ENCODE measurements around the gene TRAK2. TPM values are rescaled to one million over a fixed set of nuclear protein-coding genes. Genes with fewer than 3 reads are reported as not detected.

The TRAK2 gene
- total and polyA plus RNA-seq, 2 of the 8 experiments (the other 6 are each of a cell fraction or from before 2014, with no cell fraction given): 4.5 to 15.7 TPM

DNA sequence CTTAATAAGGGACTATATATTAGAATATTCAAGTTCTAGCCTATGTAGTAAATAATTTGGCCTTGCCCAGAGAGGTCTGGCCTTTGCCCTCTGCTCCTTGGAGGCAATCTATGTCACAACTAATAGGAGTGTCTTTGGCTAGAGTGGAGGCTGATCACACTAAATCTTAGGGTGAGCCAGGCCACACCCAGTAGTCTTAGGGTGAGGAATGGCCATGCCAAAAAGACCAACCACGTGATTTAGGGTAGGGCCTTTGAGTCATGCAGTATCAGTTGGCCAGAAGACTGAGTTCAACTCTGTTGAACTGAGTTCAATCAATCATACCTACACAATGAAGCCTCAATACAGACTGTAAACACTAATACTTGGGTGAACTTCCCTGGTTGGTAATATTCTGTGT, 68.1 kb downstream of the TRAK2 start:
- H3K18ac ChIP-seq (ENCODE audit: extremely low read depth, low read length): no peak overlapping the region
- H2BK120ac ChIP-seq (replicated peaks; ENCODE audit: low read depth, low read length): no peak overlapping the region
- H4K20me1 ChIP-seq (replicated peaks in 1 of 2; ENCODE audit: control insufficient read depth in 1 of 2, insufficient read depth in 2 of 2, low read length in 2 of 2): no peaks in the 10 kb centered on the region
- H3K23ac ChIP-seq (ENCODE audit: insufficient read length): no peak overlapping the region
- H4K5ac ChIP-seq (ENCODE audit: insufficient read length, low read depth, low read length): no peak overlapping the region
- no peak overlapping the region for H3K4ac ChIP-seq (replicated peaks; ENCODE audit: insufficient read length, low read depth, low read length)
- no peak overlapping the region for H2AK5ac ChIP-seq (ENCODE audit: low read depth, low read length)
- peaks cover 4 to 16% (median 13%) of the 10 kb centered on the region in 4 experiments; a peak in 4 of 8 replicates for H3K36me3 ChIP-seq (ENCODE audit: control insufficient read depth in 2 of 4, insufficient read depth in 4 of 4, low read length in 3 of 4)
- H3K4me1 ChIP-seq (replicated peaks in 1 of 4; ENCODE audit: control insufficient read depth in 3 of 4, insufficient read depth in 4 of 4, low read length in 3 of 4): no peaks in the 10 kb centered on the region
- no peak overlapping the region for H3K4me3 ChIP-seq (ENCODE audit: extremely low read depth in 1 of 4, insufficient read depth in 2 of 4, low read depth in 3 of 4, low read length in 4 of 4)
- no peaks in the 10 kb centered on the region for H3K23me2 ChIP-seq (ENCODE audit: low read depth, low read length)
- ChIA-PET CTCF (ENCODE audit: partially characterized antibody) (interaction anchor here (0.8 to 1.7 kb wide), 2 partner anchors 19 to 30 kb away, joined by 4 to 7 read pairs; no protein-coding TSS in a partner anchor), POLR2A (ENCODE audit: partially characterized antibody) (no interaction called here)
- no peak for FAIRE-seq
- WGBS, 2 experiments (ENCODE audit: extremely low coverage in 1 of 2, insufficient coverage in 1 of 2, insufficient read length in 1 of 2, insufficient replicate concordance in 2 of 2, low coverage in 1 of 2, low lambda C conversion rate in 2 of 2, missing lambda C conversion rate in 1 of 2): 94% methylated on average over 1 of the region's 1 CpG; no CpG with 5 or more reads in 1 of the 2 experiments
- H2BK5ac ChIP-seq (ENCODE audit: low read depth, low read length): no peak overlapping the region
- no peaks in the 10 kb centered on the region for H3K9me3 ChIP-seq (ENCODE audit: insufficient read depth in 2 of 2, low read depth in 1 of 2, low read length in 1 of 2)
- H2BK12ac ChIP-seq (ENCODE audit: low read depth, low read length): no peak overlapping the region
- H2AFZ ChIP-seq (ENCODE audit: low read length): no peak overlapping the region
- H3K27me3 ChIP-seq (replicated peaks in 1 of 4; ENCODE audit: control insufficient read depth in 3 of 4, extremely low read depth in 1 of 4, insufficient read depth in 3 of 4, low read length in 3 of 4): no peaks in the 10 kb centered on the region
- H2BK15ac ChIP-seq (ENCODE audit: low read length): no peak overlapping the region
- no peak overlapping the region for H2BK20ac ChIP-seq (ENCODE audit: low read length)
- no peaks in the 10 kb centered on the region for H3K79me1 ChIP-seq (ENCODE audit: low read depth, low read length)
- H3K27ac ChIP-seq (ENCODE audit: low read depth, low read length): no peak overlapping the region
- no peak overlapping the region for H3K4me2 ChIP-seq (ENCODE audit: insufficient read depth in 1 of 2, low read depth in 2 of 2, low read length in 2 of 2)
- H4K91ac ChIP-seq (replicated peaks; ENCODE audit: insufficient read length, low read length): no peak overlapping the region
- no peaks in the 10 kb centered on the region for H3K79me2 ChIP-seq (ENCODE audit: control insufficient read depth in 1 of 2, insufficient read depth in 2 of 2, low read length in 2 of 2)
- no peak for DNase-seq (ENCODE audit: low read depth in 1 of 2, low spot score in 2 of 2)
- H4K8ac ChIP-seq (ENCODE audit: extremely low read depth, insufficient read depth, low read length): no peak overlapping the region
- H3K9ac ChIP-seq (replicated peaks in 1 of 4; ENCODE audit: extremely low read depth in 1 of 4, low read depth in 3 of 4, low read length in 3 of 4): no peak overlapping the region
- H3K56ac ChIP-seq (replicated peaks; ENCODE audit: insufficient read length, low read depth, low read length): no peak overlapping the region
- H3K14ac ChIP-seq (ENCODE audit: insufficient read length): no peak overlapping the region
- no peak for TF ChIP-seq TEAD4 (IDR thresholded peaks at IDR 0.05; ENCODE audit: low read depth, low read length)
- no peak for TF ChIP-seq RFX5 (IDR thresholded peaks at IDR 0.05; ENCODE audit: borderline replicate concordance, low read depth, low read length)
- no peak for TF ChIP-seq CREB1 (IDR thresholded peaks at IDR 0.05)
- TF ChIP-seq HDAC6 (IDR thresholded peaks at IDR 0.05; ENCODE audit: low read depth, low read length): no peak
- TF ChIP-seq CHD2 (IDR thresholded peaks at IDR 0.05; ENCODE audit: low read length): no peak
- no peak for TF ChIP-seq EP300 (IDR thresholded peaks at IDR 0.05; ENCODE audit: borderline replicate concordance in 1 of 2, low read depth in 2 of 2, low read length in 2 of 2)
- no peak for TF ChIP-seq RAD21 (IDR thresholded peaks at IDR 0.05 in 1 of 2, conservative IDR thresholded peaks at IDR 0.05 in 1 of 2; ENCODE audit: low read depth in 2 of 2, low read length in 2 of 2)
- TF ChIP-seq, protein P1, sequence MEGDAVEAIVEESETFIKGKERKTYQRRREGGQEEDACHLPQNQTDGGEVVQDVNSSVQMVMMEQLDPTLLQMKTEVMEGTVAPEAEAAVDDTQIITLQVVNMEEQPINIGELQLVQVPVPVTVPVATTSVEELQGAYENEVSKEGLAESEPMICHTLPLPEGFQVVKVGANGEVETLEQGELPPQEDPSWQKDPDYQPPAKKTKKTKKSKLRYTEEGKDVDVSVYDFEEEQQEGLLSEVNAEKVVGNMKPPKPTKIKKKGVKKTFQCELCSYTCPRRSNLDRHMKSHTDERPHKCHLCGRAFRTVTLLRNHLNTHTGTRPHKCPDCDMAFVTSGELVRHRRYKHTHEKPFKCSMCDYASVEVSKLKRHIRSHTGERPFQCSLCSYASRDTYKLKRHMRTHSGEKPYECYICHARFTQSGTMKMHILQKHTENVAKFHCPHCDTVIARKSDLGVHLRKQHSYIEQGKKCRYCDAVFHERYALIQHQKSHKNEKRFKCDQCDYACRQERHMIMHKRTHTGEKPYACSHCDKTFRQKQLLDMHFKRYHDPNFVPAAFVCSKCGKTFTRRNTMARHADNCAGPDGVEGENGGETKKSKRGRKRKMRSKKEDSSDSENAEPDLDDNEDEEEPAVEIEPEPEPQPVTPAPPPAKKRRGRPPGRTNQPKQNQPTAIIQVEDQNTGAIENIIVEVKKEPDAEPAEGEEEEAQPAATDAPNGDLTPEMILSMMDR (IDR thresholded peaks at IDR 0.05; ENCODE audit: control extremely low read depth in 1 of 3, insufficient read depth in 1 of 3, low read depth in 1 of 3, low read length in 3 of 3): no peak
- TF ChIP-seq, protein P2, sequence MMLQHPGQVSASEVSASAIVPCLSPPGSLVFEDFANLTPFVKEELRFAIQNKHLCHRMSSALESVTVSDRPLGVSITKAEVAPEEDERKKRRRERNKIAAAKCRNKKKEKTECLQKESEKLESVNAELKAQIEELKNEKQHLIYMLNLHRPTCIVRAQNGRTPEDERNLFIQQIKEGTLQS (IDR thresholded peaks at IDR 0.05; ENCODE audit: insufficient read depth, low read depth, low read length): no peak
- no peak for TF ChIP-seq GTF2F1 (IDR thresholded peaks at IDR 0.05; ENCODE audit: borderline replicate concordance, low read depth, low read length)
- no peak for TF ChIP-seq CBX8 (IDR thresholded peaks at IDR 0.05; ENCODE audit: borderline replicate concordance, low read depth, low read length)

Measured in H1 (cell line).